LNCaP clone FGC (cell line): ENCODE results near the gene LPAR1.

Source experiments
- DNase-seq: peaks from one replicate; pipeline ENCODE4 v3.0.0-alpha.2; 2011; ENCODE audit warnings: low read depth
- H3K4me3 ChIP-seq: 2 replicates; pipeline ENCODE4 v1.5.1; 2011; ENCODE audit warnings: mild to moderate bottlenecking, low read depth, low read length, control low read depth
- TF ChIP-seq, protein P1 (sequence below): IDR thresholded peaks from 2 replicates; pipeline ENCODE4 v1.5.1; 2012; ENCODE audit warnings: mild to moderate bottlenecking; ENCODE audit not compliant: control insufficient read depth, insufficient read depth; ENCODE audit errors: extremely low read depth

LPAR1 gene, protein sequence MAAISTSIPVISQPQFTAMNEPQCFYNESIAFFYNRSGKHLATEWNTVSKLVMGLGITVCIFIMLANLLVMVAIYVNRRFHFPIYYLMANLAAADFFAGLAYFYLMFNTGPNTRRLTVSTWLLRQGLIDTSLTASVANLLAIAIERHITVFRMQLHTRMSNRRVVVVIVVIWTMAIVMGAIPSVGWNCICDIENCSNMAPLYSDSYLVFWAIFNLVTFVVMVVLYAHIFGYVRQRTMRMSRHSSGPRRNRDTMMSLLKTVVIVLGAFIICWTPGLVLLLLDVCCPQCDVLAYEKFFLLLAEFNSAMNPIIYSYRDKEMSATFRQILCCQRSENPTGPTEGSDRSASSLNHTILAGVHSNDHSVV

DNA sequence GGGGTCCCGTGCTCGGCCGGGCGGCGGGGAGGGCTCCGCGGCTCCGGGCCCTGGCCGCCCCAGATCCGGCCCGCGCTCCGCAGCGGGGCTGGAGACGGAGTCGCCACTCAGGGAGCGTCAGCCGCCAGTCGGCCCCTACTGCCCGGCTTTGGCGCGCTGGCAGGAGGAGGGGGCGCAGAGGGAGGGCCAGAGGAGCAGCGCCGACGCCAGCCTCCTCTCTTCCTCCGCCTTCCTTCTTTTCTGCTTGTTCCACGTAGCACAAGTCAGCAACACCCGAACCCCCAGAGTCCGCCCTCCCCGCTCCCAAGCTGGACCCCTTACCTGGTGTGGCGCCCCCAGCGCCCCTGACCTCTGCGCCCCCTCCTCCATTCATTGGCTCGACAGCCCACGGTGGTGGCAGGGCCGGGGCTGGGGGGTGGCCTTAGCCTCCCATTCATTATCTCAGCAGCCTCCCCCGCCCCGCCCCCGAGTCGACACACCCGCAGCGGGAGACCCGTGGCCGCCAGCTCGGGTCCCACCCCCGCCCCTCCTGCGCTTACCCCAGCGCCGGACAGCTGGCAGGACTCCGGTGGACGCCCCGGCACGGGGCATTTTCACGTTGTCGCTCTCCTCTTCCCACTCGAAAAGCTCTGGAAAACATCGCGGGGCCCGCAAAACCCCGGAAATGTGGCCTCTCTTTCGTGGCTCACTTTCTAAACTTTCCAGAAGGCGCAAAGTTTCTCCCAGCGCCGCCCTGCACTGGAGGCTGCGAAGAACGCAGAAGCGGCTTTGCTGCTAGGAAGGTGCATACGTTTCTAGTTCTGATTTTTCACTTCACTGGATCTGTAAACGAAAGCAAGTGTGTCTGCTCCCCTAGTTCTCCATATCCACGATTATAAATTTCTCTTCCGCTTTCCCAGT lies at the start of gene LPAR1:
Gene LPAR1, minus strand, starts transcription at position 140 of the 900 bp plus-strand sequence. CDS start 66,353 bp downstream, outside the sequence.
- no peak for DNase-seq
- TF ChIP-seq, protein P1, sequence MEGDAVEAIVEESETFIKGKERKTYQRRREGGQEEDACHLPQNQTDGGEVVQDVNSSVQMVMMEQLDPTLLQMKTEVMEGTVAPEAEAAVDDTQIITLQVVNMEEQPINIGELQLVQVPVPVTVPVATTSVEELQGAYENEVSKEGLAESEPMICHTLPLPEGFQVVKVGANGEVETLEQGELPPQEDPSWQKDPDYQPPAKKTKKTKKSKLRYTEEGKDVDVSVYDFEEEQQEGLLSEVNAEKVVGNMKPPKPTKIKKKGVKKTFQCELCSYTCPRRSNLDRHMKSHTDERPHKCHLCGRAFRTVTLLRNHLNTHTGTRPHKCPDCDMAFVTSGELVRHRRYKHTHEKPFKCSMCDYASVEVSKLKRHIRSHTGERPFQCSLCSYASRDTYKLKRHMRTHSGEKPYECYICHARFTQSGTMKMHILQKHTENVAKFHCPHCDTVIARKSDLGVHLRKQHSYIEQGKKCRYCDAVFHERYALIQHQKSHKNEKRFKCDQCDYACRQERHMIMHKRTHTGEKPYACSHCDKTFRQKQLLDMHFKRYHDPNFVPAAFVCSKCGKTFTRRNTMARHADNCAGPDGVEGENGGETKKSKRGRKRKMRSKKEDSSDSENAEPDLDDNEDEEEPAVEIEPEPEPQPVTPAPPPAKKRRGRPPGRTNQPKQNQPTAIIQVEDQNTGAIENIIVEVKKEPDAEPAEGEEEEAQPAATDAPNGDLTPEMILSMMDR: no peak
- no peak within 1 kb of the TSS for H3K4me3 ChIP-seq

DNA sequence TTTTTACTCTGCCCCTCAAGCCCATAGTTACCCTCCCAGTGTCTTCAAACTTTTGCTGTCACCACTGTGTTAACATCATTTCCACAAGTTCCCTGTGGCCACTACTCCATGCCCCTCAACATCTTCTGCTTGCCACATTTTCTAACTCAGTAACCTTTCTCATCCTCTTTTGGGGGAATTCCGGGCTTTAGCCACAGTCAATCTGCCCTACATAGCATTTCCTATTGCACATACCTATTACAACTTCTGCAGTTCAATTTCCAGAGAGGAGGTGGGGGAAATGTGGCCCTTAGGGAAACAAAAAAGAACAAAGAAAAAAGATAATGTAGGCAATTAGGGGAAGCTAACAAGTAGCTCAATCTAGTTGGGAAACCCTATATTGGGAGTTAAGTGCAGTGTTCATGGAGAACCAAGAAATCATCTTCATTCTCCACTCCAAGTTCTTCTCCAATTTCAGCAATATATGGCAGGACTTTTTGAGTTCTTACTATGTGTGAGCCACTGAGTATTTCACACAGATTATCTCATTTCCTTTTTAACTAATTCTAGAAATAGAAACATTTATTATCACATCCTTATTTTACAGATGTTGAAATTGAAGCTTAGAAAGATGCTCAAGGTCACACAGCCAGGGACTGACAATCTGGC lies 40.2 kb upstream of the LPAR1 start:
- no peak for DNase-seq
- no peak overlapping the region for H3K4me3 ChIP-seq
- TF ChIP-seq, protein P1: no peak

DNA sequence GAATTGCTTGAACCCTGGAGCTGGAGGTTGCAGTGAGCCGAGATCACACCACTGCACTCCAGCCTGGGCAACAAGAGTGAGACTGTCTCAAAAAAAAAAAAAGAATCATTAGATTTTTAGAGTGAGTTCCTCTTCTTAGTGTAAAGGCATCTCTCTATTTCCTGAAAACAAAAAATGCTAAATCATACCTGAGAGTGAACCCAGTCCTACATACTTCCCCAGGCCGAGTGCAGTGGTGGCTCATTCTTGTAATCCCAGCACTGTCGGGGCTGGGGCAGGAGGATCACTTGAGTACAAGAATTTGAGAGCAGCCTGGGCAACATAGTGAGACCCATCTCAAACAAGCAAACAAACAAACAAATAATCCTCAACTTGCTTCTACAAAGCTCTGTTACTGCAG lies 38.2 kb upstream of the LPAR1 start:
- H3K4me3 ChIP-seq: no peak overlapping the region
- TF ChIP-seq, protein P1: no peak
- DNase-seq: no peak

DNA sequence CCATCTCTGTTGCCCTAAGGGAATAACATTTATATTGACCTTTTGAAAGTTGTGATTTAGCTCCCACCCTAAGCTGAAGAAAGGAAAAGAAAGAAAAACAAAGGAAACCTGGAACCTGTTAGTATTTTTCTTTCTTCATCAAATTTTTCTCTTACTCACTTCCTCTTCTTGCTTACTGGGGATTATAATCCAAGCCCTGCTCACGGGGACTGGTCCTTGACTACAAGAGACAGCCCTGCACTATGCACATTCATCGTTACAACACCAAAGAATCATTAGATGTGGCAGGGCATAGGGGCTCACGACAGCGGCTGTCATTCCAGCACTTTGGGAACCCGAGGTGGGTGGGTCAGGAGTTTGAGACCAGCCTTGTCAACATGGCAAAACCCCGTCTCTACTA lies 37.8 kb upstream of the LPAR1 start:
- H3K4me3 ChIP-seq: no peak overlapping the region
- no peak for DNase-seq
- TF ChIP-seq, protein P1: no peak

DNA sequence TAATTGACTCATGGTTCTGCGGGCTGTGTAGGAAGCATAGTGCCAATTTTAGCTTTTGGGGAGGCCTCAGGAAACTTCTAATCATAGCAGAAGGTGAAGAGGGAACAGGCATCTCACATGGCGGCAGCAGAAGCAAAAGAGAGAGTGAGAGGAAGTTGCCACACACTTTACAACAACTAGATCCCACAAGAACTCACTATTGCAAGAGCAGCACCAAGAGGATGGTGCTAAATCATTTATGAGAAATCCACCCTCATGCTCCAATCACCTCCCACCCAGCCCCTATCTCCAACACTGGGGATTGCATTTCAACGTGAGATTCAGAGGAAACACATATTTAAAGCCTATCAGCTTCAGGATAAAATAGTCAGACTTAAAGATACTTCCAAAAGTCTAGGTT lies 36.1 kb upstream of the LPAR1 start:
- DNase-seq: no peak
- no peak overlapping the region for H3K4me3 ChIP-seq
- TF ChIP-seq, protein P1: no peak

DNA sequence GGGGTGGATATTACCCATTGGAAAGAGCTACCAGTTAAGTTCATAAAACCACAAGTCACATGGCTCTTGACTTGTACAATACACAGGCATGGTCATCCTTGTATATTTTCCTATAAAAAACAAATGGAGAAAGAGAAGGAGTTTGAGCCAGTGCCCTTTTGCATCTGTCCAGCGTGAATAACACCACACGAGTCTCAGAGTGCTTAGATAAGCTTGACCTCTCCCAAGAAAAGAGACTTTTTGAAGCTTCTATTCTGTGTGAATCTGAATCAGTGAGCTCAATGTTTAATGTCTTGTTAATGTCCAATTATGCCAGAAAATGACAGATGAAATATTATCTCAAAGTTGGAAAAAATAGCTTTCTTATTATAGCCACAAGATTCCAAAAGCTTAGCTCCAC lies 30.9 kb upstream of the LPAR1 start:
- DNase-seq: no peak
- no peak overlapping the region for H3K4me3 ChIP-seq
- TF ChIP-seq, protein P1: no peak
